ENCODE data around the gene CRYBG3.

Gene CRYBG3

DNA sequence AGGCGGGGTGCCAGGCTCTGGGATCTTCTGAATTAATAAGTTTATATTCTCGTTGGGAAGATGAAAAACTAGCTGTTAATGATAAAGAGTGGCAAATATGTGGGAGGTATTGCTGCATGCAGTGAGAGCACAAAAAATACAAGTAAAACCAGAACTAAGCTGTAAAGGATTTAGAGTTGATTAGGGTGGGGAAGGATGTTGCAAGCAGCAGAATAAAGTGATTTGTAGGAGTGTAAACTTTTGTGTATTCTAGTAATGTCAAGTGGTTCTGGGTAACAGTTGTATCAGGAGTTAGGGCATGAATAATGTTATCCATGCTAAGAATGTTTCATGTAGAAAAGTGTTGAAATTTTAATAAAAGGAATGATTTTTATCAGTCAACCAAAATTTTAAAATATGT, 18.1 kb downstream of the CRYBG3 start:
- no peak for DNase-seq

DNA sequence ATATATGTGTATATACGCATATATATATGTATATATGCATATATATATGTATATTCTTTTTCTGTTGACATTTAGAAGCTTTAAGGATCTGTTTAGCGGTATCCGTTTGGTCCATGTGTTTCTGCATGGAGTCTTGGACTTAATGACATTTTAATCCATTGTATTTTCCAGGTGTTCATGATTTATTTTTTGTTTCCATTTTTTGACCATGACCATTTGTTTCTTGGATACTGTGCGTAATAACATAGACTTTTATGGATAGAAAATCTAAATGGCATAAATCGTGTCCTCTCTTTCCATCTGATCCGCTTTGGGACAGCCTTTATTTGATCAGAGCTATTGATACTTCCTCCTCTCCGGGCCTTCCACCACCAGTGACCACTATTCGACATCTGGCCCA, 19.5 kb downstream of the CRYBG3 start:
- no peak for DNase-seq

DNA sequence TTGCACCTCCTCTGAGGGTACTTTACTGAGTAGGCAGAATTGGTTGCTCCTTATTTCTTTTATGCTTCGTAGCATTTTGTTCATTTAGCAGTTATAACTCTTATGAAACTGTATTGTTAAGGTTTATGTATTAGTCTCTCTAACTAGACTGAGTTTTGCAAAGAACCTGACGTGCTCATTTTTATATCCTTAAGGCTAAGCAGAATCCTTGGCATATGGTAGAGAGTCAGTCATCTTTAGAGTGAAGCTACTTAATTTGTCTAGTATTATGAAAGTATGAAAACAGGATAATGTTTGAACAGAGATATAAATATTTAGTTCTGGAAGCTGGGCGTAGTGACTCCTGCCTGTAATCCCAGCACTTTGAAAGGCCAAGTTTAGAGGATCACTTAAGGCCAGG, 20.1 kb downstream of the CRYBG3 start:
- DNase-seq = no peak

GRCh38 chr3:97848779-97849178, 27.0 kb downstream of the CRYBG3 start:
- no peak for DNase-seq

DNA sequence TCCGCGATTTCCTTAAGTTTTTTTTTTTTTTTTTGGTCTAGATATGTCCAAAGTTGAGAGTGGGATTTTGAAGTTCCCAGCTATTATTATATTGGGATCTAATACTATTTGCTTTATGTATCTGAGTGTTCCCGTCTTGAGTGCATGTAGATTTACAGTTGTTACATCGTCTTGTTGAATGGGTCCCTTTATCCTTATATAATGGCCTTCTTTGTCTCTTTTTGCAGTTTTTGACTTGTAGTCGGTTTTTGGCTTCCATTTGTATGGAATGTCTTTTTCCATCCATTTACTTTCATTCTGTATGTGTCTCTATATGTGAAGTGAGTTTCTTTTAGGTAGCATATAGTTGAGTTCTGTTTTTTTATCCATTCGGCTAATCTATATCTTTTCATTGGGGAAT, 35.6 kb downstream of the CRYBG3 start:
- no peak for DNase-seq

DNA sequence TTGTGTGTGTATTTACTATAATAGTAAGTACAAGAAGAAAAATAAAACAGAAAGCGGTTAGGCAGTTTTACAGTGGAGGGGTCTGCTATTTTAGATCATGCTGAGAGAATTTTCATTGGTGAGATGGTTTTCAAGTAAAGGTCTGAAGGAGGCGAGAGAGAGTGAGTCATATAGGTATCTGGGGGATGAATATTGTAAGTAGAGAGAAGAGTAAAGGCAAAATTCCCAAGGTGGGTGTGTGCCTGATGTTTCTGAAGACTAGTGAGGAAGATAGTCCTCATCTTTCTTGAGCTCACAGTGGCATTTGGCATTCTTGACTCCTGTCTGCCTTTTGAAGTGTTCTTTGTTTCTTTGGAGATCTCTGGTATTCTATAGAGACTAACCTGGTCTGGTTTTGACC, 38.6 kb downstream of the CRYBG3 start:
- DNase-seq = no peak

- no peak for DNase-seq
These were observed 40.8 kb downstream of the CRYBG3 start for GRCh38 chr3:97862582-97862981.

DNA sequence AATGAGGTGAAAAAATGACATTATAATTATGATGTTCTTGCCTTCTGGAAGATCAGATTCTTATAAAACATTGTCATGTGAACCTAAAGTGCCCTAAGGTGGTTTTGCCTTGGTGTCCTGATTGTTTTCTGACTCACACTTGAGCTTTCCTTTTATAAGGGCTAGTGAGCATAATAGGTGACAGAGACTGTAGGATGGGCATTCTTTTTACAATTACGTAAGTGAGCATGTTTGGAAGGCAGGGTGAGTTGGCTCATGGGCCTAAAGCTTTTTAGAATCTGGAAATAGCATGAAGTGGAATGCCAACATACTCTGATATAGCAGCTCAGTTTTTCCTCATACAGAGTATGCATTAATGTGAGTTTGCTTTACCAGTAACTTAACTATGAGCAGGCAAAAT, 41.2 kb downstream of the CRYBG3 start:
- DNase-seq = no peak

DNA sequence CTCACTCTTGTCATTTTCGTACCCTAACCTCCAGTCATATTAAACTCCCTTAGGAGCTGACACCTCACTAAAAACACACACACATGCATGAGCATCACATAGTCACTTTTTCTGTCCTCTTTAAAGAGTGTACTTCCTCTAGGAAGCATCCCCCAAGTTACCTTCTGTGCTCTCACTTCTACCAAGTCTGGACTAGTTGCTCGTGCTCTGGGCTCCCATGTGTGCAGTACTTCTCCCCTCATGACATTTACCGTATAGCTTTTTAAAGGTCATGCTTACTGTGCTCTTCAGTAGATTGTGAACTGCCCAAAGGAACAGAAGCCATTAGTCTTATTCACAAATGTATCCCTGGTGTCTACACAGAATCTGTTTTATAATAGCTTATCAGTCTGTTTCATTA, 42.0 kb downstream of the CRYBG3 start:
- no peak for DNase-seq

DNA sequence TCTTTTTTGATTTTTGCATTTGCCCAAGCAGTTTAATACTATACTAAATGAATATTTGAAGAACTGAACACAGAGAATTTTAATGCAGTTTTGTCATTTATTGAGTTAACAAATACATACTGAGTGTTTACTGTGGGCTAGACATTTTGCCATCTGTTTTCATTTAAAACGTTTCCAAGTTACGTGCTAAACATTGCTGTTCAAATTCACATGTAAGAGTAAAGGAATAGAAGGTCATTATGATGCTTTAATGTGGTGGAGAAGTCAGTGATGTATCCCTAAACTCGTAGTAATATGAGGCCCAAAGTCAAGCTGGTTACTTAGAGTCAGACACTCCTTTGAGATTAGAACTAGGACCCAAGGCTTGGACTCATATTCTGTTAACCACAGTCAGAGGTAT, 49.4 kb downstream of the CRYBG3 start:
- DNase-seq = no peak

DNA sequence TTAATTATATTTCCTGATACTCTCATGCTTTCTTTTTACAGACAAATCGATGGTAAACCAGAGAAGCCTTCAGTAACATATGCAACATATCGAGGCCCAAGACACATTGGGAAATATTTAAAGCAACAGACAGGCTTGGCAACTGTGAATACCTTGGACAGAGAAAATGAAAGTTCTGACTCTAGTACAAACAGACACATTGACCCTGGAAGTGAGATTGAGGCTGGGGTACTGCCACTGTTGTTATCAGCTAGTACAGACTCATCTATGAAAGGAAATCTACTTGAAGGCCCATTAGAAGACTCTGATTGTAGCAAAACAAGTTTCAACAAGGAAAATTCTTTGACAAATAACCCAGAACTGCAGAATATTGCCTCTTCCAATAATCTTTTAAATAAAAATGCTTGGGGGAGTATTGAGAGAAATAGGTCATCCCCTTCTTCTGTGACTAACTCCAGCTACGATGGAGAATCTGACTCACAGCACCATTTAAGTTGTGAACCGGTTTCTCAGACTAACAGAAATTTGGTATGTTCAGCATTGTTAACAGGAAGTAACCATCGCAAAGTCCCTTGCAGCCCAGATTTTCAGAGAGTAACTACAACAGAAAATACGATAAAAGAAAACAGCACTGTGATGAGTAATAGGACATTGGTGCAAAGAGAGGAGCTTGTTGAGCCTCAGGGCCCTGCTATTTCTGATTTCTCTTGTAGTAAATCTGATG, 50.2 kb downstream of the CRYBG3 start:
- DNase-seq = peak; percentile 52

DNA sequence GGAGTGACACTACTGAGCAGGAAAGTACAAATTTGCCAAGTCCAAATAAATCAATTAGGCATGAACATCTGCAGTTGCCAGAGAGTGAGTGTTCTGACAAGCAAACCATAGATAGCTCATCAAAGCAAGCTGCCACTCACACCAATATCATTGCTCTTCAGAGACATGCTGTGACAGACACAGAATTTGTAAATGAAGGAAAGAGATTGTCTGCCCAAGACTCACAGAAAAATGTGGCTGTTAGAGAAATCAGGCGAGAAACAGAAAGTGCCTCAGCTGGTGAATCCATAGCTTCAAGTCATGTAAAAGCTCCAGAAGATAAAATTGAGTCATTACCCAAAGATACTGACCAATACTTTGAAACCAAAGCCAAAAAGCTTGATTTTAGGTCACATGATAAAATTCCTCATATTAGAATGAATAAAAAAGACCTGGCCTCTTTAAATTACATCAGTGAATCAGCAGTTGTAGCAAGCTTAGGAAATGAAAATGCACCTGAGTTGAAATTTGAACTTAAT, 50.8 kb downstream of the CRYBG3 start:
- DNase-seq = no peak

GRCh38 chr3:97880267-97880666, 58.5 kb downstream of the CRYBG3 start:
- no peak for DNase-seq

DNA sequence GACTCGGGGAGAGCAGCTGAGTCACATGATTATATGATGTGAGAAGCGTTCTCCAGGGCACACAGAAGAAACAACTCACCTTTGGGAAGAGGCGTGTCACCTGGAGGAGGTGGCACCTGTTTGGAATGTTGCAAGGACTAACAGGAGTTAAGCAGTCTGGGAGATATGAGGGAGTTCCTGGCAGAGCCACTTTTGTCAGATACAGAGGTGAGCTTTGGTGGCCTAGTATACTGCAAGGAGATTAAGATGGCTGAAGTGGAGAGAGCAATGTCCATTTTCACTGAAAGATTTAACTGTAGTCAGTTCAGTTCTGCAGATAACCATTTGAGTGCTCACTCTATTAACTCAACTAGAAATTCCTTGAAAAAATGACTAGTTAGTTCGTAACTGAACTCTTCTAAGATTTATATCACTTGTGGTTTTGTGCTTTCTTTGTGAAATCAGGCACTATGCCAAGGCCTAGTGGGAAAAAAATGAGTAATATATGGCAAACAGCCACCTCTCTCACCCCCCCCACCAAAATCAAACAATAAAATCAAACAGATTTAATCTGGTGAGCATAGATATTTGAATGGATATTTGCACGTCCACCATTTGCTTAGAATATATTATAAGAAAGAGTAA, 61.3 kb downstream of the CRYBG3 start:
- peak; percentile 27 for DNase-seq

GRCh38 chr3:97883736-97884135, 61.9 kb downstream of the CRYBG3 start:
- no peak for DNase-seq

GRCh38 chr3:97884586-97885123, 62.8 kb downstream of the CRYBG3 start:
- DNase-seq = no peak

DNA sequence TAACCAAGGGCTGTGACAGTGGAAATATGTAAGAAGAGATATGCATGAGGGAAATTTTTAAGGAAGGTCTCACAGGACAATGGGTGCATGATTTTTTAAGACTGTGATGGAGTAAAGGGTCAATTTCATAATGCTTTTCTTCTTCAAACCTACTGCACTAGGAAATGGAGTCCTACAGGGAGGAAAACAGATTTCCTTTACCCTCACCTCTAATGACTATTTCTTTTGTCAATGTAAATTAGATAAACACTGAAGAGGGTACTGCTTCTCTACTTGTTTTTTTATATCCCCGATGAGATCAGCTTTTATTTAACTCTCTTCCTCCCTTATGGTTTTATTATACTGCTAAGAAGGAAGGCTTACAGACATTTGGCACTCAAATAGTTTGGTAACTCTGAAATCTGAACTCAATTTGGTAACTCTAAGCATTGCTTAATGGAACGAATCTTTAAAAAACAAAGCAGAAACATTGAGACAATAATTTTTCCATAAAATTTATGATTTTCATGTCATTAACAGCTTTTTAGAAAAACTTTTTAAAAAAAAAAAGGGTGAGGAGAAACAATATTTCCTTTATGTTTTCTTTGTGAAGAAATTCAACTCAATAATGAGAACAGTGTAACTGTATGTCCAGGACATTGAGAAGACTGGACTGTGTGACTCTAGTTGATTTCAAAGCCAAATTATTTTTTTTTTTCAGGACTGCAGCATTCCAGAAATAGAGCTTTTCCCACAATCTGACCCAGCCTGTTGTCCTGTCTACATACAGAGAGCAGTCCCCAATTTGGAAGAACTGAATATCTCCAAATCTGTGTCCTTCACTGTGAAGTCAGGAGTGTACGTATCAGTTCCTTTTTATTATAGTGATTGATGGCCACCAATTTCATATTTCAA, 64.4 kb downstream of the CRYBG3 start:
- no peak for DNase-seq

GRCh38 chr3:97889814-97890213, 68.0 kb downstream of the CRYBG3 start:
- no peak for DNase-seq

DNA sequence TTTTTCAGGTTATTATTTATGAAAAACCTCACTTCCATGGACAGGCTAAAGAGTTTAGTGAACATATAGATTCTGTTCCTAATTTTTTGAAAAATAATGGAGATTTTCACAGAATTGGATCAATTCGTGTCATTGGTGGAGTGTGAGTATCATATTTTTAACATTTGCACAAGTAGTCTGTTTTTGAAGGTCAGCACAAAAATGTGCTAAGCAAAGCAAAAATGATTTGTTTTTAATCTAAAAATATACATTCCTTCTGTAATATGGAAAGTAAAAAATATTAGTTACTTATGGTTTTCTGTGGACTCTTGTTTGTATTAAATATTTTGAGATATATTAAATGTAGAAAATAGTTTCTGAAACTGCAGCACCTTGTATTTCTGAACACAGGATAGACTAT, 71.0 kb downstream of the CRYBG3 start:
- DNase-seq = no peak

GRCh38 chr3:97895216-97895615, 73.4 kb downstream of the CRYBG3 start:
- DNase-seq = no peak

DNA sequence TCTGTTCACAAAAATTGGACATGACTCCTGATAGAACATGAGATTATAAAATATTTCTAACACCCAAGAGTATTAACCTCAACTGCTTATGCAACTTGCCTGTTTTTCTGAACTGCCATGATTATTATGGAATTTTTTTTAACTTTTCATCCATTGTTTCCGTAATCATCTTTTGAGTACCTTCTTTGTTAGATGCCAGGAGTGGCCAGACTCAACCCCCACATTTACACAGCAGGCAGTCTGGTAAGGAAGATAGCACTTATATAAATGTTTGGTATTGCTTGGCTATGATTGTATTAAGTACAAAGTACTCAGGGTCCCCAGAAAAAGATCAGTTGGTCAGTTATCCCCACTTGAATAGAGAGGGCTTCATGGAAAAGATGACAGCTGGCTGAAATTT, 74.3 kb downstream of the CRYBG3 start:
- no peak for DNase-seq

DNA sequence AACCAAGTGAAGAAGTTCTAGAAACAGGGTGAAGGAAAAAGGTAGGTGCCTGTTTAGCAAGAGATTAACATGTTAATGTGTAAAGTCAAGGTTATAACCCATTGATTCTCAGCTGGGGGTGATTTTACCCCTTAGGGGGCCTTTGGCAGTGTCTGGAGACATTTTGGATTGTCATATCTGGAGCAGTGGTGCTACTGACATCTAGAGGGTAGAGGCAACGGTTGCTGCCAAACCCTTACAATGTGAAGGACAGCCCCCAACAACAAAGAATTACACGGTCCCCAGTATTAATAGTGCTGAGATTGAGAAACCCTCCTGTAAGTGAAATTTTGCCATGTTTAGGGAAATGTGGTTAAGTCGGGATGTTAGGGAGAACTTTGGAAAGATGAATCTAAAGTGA, 74.7 kb downstream of the CRYBG3 start:
- DNase-seq = no peak

DNA sequence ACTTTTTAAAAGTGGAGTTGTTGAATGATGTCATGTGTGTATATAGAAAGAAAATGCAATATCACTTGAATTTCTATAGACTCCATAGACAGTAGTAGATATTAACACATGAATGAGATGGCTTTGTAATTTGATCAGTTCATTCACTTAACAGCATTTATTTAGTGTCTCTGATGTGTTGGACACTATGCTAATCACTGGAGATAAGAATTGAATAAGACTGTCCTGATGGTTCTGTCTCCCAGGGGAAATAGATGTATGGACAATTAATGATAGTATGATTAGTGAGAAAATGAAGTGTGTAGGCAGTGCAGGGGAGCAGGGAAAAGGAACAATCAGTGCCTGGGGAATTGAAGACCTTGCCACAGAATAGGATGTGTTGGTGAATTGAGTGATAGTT, 77.5 kb downstream of the CRYBG3 start:
- no peak for DNase-seq

Measured in stimulated activated CD4-positive, alpha-beta T cell treated with anti-CD3 and anti-CD28 coated beads, Interleukin-4, amount 100 ng/mL, for 24 hours (primary cell).